GM23338 (cell line): ENCODE measurements around the gene KCNT1. TPM values are rescaled to one million over a fixed set of nuclear protein-coding genes. Genes with fewer than 3 reads are reported as not detected.

ENCODE experiments used
- ATAC-seq: fragments of 200-7000 bp; cut with Tn5 transposase; 3 replicates; pipeline ENCODE4 v1.9.1; 2020
- DNase-seq: peaks from one replicate; pipeline ENCODE4 v3.0.0-alpha.2; 2015; ENCODE audit warnings: low spot score
- H2AFZ ChIP-seq: fragments of 200-600 bp; sonication (generic); 2 replicates; pipeline ENCODE4 v1.8.0; 2016; ENCODE audit warnings: antibody characterized with exemption, mild to moderate bottlenecking, moderate library complexity
- H3F3A ChIP-seq: fragments of 200-600 bp; sonication (generic); replicated peaks from 2 replicates; pipeline ENCODE4 v1.8.0; 2017; ENCODE audit warnings: antibody characterized with exemption, mixed run types, low read depth
- H3K27ac ChIP-seq: fragments of 200-600 bp; sonication (generic); 2 replicates; pipeline ENCODE4 v1.6.1; 2016; ENCODE audit warnings: low read depth
- H3K27me3 ChIP-seq: fragments of 200-600 bp; sonication (generic); 2 replicates; pipeline ENCODE4 v1.8.0; 2016; ENCODE audit warnings: mild to moderate bottlenecking, mixed run types, moderate library complexity; ENCODE audit not compliant: insufficient read depth
- H3K36me3 ChIP-seq: fragments of 200-600 bp; sonication (generic); 2 replicates; pipeline ENCODE4 v1.8.0; 2016; ENCODE audit warnings: mild to moderate bottlenecking; ENCODE audit not compliant: insufficient read depth
- H3K4me1 ChIP-seq: fragments of 200-600 bp; sonication (generic); 2 replicates; pipeline ENCODE4 v1.8.0; 2016; ENCODE audit warnings: mild to moderate bottlenecking, moderate library complexity; ENCODE audit not compliant: insufficient read depth
- H3K4me2 ChIP-seq: fragments of 200-600 bp; sonication (generic); 2 replicates; pipeline ENCODE4 v1.7.1; 2017; ENCODE audit warnings: mixed run types
- H3K4me3 ChIP-seq: fragments of 200-600 bp; sonication (generic); 2 replicates; pipeline ENCODE4 v1.6.1; 2016; ENCODE audit warnings: mixed run types
- H3K79me2 ChIP-seq: fragments of 200-600 bp; sonication (generic); replicated peaks from 2 replicates; pipeline ENCODE4 v1.8.0; 2017; ENCODE audit warnings: mild to moderate bottlenecking; ENCODE audit not compliant: insufficient read depth
- H3K9me2 ChIP-seq: fragments of 200-600 bp; sonication (generic); 2 replicates; pipeline ENCODE4 v1.8.0; 2017; ENCODE audit not compliant: insufficient read depth
- H4K20me1 ChIP-seq: fragments of 200-600 bp; sonication (generic); replicated peaks from 2 replicates; pipeline ENCODE4 v1.8.0; 2017; ENCODE audit warnings: mild to moderate bottlenecking; ENCODE audit not compliant: insufficient read depth
- H3K27ac Mint-ChIP-seq: 2 replicates; pipeline ENCODE4 v1.8.0; 2020; ENCODE audit warnings: inconsistent platforms, mild to moderate bottlenecking, moderate library complexity, mixed read lengths
- H3K27me3 Mint-ChIP-seq: 3 replicates; pipeline ENCODE4 v1.8.0; 2022; ENCODE audit warnings: low read depth, mild to moderate bottlenecking, moderate library complexity, mixed read lengths, inconsistent platforms; ENCODE audit not compliant: insufficient read depth, poor library complexity
- H3K36me3 Mint-ChIP-seq: 3 replicates; pipeline ENCODE4 v1.8.0; 2021; ENCODE audit warnings: low read depth, mild to moderate bottlenecking, inconsistent platforms, moderate library complexity, mixed read lengths
- H3K4me1 Mint-ChIP-seq: 3 replicates; pipeline ENCODE4 v1.8.0; 2020; ENCODE audit warnings: mild to moderate bottlenecking, inconsistent platforms, mixed read lengths
- H3K4me3 Mint-ChIP-seq: 3 replicates; pipeline ENCODE4 v1.8.0; 2021; ENCODE audit warnings: moderate library complexity, mild to moderate bottlenecking, inconsistent platforms, mixed read lengths
- H3K9me3 Mint-ChIP-seq: 3 replicates; pipeline ENCODE4 v1.8.0; 2020; ENCODE audit warnings: moderate library complexity, mild to moderate bottlenecking, inconsistent platforms, mixed read lengths
- CREB1 ChIP-seq: fragments of 250-450 bp; sonication (Bioruptor Pico); IDR thresholded peaks from 2 replicates; pipeline ENCODE4 v1.5.0; 2020; ENCODE audit warnings: low read depth, mild to moderate bottlenecking, moderate library complexity
- EZH2 ChIP-seq: fragments of 200-600 bp; sonication (generic); IDR thresholded peaks from one replicate; pipeline ENCODE4 v1.8.0; 2017; ENCODE audit warnings: antibody characterized with exemption, mild to moderate bottlenecking, low read depth; ENCODE audit not compliant: unreplicated experiment
- EZH2phosphoT487 ChIP-seq: fragments of 200-600 bp; sonication (generic); IDR thresholded peaks from one replicate; pipeline ENCODE4 v1.8.1; 2018; ENCODE audit warnings: antibody characterized with exemption; ENCODE audit not compliant: unreplicated experiment
- JUNB ChIP-seq: IDR thresholded peaks from one replicate; pipeline ENCODE4 v1.6.1; 2016; ENCODE audit warnings: antibody characterized with exemption; ENCODE audit not compliant: unreplicated experiment
- NANOG ChIP-seq: IDR thresholded peaks from 2 replicates; pipeline ENCODE4 v1.6.1; 2016; ENCODE audit warnings: antibody characterized with exemption, borderline replicate concordance
- POLR2AphosphoS5 ChIP-seq: IDR thresholded peaks from 2 replicates; pipeline ENCODE4 v1.6.1; 2016; ENCODE audit warnings: antibody characterized with exemption, low read depth
- STAT1 ChIP-seq: IDR thresholded peaks from one replicate; pipeline ENCODE4 v1.6.1; 2016; ENCODE audit warnings: antibody characterized with exemption; ENCODE audit not compliant: unreplicated experiment
- ZNF114 ChIP-seq: fragments of 250-450 bp; sonication (Bioruptor Pico); IDR thresholded peaks from 2 replicates; pipeline ENCODE4 v1.5.0; 2020; ENCODE audit warnings: mild to moderate bottlenecking, moderate library complexity
- ZNF331 ChIP-seq: fragments of 250-450 bp; sonication (Bioruptor Pico); IDR thresholded peaks from 2 replicates; pipeline ENCODE4 v1.5.0; 2020; ENCODE audit warnings: low read depth, mild to moderate bottlenecking, moderate library complexity
- polyA plus RNA-seq: library from polyadenylated mRNA; unstranded; fragments of >200 nt; fragmentation: Nextera tagmentation; extraction: Ambion mirVana; gene quantifications from 2 replicates; pipeline ENCODE4 v1.2.1, GENCODE V29; 2016
- total RNA-seq: library from RNA; depleted of rRNA; stranded (reverse); fragments of >200 nt; shearing (Covaris generic); gene quantifications from 2 replicates; pipeline ENCODE4 v1.2.3, GENCODE V29; 2014
- TF ChIP-seq, protein P1 (sequence below): IDR thresholded peaks from 2 replicates; pipeline ENCODE4 v1.6.1; 2016; ENCODE audit warnings: antibody characterized with exemption
- TF ChIP-seq, protein P2 (sequence below): IDR thresholded peaks from one replicate; pipeline ENCODE4 v1.6.1; 2018; ENCODE audit warnings: antibody characterized with exemption; ENCODE audit not compliant: unreplicated experiment
- TF ChIP-seq, protein P3 (sequence below), 2 experiments: fragments of 200-600 bp in 1 of 2; sonication (generic) in 1 of 2; conservative IDR thresholded peaks; 2 replicates each; pipeline versions ENCODE4 v1.5.1 to v1.6.1; 2016 to 2017; ENCODE audit warnings: antibody characterized with exemption in 2 of 2, low read depth in 2 of 2, mild to moderate bottlenecking in 2 of 2, moderate library complexity in 1 of 2

KCNT1 gene
- total and polyA plus RNA-seq, 2 experiments from 2014 or later: 0.05 to 0.28 TPM

DNA sequence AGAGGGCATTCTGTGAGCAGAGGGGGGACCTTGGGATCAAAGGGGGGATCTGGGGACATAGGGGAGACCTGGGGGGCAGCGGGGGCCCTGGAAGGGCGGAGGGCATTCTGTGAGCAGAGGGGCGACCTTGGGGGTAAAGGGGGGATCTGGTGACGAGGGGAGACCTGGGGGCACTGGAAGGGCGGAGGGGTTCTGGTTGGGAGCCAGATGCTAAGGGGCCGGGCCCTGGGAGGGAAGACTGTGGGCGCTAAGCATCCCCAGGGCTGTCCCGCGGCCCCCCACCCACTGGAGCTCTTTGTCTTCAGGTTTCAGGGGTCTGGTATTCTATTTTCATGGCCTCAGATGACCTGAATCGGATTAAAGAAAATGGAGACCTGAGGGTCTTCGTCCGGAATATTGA lies 38.1 kb upstream of the KCNT1 start:
- Histone ChIP-seq H2AFZ (no peak overlapping the region), H3K9me2 (no peaks in the 10 kb centered on the region), H3K4me2 (no peak overlapping the region), H3K4me3 (no peak overlapping the region), H4K20me1 (no peaks in the 10 kb centered on the region), H3K27me3 (no peaks in the 10 kb centered on the region), H3F3A (no peaks in the 10 kb centered on the region), H3K27ac (no peak overlapping the region), H3K4me1 (no peaks in the 10 kb centered on the region; the same call in 1 of the 2 replicates), H3K36me3 (no peaks in the 10 kb centered on the region), H3K79me2 (no peaks in the 10 kb centered on the region)
- Mint-ChIP-seq H3K4me1 (peaks cover 6% of the 10 kb centered on the region), H3K36me3 (peaks cover 4% of the 10 kb centered on the region; the same call in 2 of the 3 replicates), H3K4me3 (no peak overlapping the region), H3K27me3 (peaks cover 2% of the 10 kb centered on the region), H3K9me3 (peaks cover 12% of the 10 kb centered on the region), H3K27ac (no peak overlapping the region)
- no peak for ATAC-seq
- no peak for TF ChIP-seq EZH2
- TF ChIP-seq CREB1 (CRISPR knock-in tag): no peak
- no peak for TF ChIP-seq NANOG
- TF ChIP-seq ZNF114 (CRISPR knock-in tag): no peak
- no peak for TF ChIP-seq EZH2phosphoT487
- no peak for DNase-seq

GRCh38 chr9:135664266-135664665 lies 37.7 kb upstream of the KCNT1 start:
- no peaks in the 10 kb centered on the region; the same call in 1 of the 2 replicates for H3K4me1 ChIP-seq
- Mint-ChIP-seq H3K9me3 (peaks cover 16% of the 10 kb centered on the region), H3K4me1 (peaks cover 6% of the 10 kb centered on the region), H3K4me3 (no peak overlapping the region), H3K36me3 (peaks cover 8% of the 10 kb centered on the region), H3K27ac (no peak overlapping the region), H3K27me3 (peaks cover 2% of the 10 kb centered on the region)
- H2AFZ ChIP-seq: no peak overlapping the region
- no peak overlapping the region for H3K27ac ChIP-seq
- no peaks in the 10 kb centered on the region for H3K9me2 ChIP-seq
- DNase-seq (no peak), ATAC-seq (no peak)
- H3F3A ChIP-seq: no peaks in the 10 kb centered on the region
- H3K4me3 ChIP-seq: no peak overlapping the region
- H3K36me3 ChIP-seq: no peaks in the 10 kb centered on the region
- H3K27me3 ChIP-seq: no peaks in the 10 kb centered on the region
- no peak overlapping the region for H3K4me2 ChIP-seq
- H3K79me2 ChIP-seq: no peaks in the 10 kb centered on the region
- no peaks in the 10 kb centered on the region for H4K20me1 ChIP-seq
- TF ChIP-seq STAT1: no peak
- TF ChIP-seq EZH2phosphoT487: no peak
- no peak for TF ChIP-seq NANOG
- TF ChIP-seq POLR2AphosphoS5: no peak
- no peak for TF ChIP-seq CREB1 (CRISPR knock-in tag)
- TF ChIP-seq, protein P1, sequence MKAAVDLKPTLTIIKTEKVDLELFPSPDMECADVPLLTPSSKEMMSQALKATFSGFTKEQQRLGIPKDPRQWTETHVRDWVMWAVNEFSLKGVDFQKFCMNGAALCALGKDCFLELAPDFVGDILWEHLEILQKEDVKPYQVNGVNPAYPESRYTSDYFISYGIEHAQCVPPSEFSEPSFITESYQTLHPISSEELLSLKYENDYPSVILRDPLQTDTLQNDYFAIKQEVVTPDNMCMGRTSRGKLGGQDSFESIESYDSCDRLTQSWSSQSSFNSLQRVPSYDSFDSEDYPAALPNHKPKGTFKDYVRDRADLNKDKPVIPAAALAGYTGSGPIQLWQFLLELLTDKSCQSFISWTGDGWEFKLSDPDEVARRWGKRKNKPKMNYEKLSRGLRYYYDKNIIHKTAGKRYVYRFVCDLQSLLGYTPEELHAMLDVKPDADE: no peak
- TF ChIP-seq JUNB: no peak
- no peak for TF ChIP-seq ZNF114 (CRISPR knock-in tag)
- TF ChIP-seq, protein P2, sequence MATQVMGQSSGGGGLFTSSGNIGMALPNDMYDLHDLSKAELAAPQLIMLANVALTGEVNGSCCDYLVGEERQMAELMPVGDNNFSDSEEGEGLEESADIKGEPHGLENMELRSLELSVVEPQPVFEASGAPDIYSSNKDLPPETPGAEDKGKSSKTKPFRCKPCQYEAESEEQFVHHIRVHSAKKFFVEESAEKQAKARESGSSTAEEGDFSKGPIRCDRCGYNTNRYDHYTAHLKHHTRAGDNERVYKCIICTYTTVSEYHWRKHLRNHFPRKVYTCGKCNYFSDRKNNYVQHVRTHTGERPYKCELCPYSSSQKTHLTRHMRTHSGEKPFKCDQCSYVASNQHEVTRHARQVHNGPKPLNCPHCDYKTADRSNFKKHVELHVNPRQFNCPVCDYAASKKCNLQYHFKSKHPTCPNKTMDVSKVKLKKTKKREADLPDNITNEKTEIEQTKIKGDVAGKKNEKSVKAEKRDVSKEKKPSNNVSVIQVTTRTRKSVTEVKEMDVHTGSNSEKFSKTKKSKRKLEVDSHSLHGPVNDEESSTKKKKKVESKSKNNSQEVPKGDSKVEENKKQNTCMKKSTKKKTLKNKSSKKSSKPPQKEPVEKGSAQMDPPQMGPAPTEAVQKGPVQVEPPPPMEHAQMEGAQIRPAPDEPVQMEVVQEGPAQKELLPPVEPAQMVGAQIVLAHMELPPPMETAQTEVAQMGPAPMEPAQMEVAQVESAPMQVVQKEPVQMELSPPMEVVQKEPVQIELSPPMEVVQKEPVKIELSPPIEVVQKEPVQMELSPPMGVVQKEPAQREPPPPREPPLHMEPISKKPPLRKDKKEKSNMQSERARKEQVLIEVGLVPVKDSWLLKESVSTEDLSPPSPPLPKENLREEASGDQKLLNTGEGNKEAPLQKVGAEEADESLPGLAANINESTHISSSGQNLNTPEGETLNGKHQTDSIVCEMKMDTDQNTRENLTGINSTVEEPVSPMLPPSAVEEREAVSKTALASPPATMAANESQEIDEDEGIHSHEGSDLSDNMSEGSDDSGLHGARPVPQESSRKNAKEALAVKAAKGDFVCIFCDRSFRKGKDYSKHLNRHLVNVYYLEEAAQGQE: no peak
- TF ChIP-seq, protein P3, sequence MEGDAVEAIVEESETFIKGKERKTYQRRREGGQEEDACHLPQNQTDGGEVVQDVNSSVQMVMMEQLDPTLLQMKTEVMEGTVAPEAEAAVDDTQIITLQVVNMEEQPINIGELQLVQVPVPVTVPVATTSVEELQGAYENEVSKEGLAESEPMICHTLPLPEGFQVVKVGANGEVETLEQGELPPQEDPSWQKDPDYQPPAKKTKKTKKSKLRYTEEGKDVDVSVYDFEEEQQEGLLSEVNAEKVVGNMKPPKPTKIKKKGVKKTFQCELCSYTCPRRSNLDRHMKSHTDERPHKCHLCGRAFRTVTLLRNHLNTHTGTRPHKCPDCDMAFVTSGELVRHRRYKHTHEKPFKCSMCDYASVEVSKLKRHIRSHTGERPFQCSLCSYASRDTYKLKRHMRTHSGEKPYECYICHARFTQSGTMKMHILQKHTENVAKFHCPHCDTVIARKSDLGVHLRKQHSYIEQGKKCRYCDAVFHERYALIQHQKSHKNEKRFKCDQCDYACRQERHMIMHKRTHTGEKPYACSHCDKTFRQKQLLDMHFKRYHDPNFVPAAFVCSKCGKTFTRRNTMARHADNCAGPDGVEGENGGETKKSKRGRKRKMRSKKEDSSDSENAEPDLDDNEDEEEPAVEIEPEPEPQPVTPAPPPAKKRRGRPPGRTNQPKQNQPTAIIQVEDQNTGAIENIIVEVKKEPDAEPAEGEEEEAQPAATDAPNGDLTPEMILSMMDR (conservative IDR thresholded peaks at IDR 0.05; ENCODE audit: low read depth in 2 of 2): no peak
- no peak for TF ChIP-seq EZH2
- no peak for TF ChIP-seq ZNF331 (CRISPR knock-in tag)
